Stimulated activated naive CD4-positive, alpha-beta T cell (primary cell): ENCODE results near the gene FRMD4A.

ENCODE experiments used
- DNase-seq, 6 experiments: peaks; one replicate each; lab custom pipeline; 2025; lab: John Stamatoyannopoulos, UW

The FRMD4A gene

GRCh38 chr10:13758312-13758711, 572.4 kb downstream of the FRMD4A start:
- no peak for DNase-seq

- DNase-seq = no peak
Observed at GRCh38 chr10:13754277-13754676, 576.4 kb downstream of the FRMD4A start.

- no peak for DNase-seq
Observed at GRCh38 chr10:13751191-13751764, 579.4 kb downstream of the FRMD4A start.

- DNase-seq = no peak
Observed at GRCh38 chr10:13750299-13751190, 580.2 kb downstream of the FRMD4A start.

GRCh38 chr10:13745271-13745670, 585.5 kb downstream of the FRMD4A start:
- DNase-seq = no peak

GRCh38 chr10:13743963-13744362, 586.8 kb downstream of the FRMD4A start:
- DNase-seq = no peak

- DNase-seq = no peak
Observed at GRCh38 chr10:13743101-13743693, 587.5 kb downstream of the FRMD4A start.

- no peak for DNase-seq
Observed at GRCh38 chr10:13741438-13741837, 589.3 kb downstream of the FRMD4A start.

- no peak for DNase-seq
Observed at GRCh38 chr10:13740461-13740860, 590.3 kb downstream of the FRMD4A start.

GRCh38 chr10:13739183-13739582, 591.5 kb downstream of the FRMD4A start:
- DNase-seq = no peak

GRCh38 chr10:13736506-13736905, 594.2 kb downstream of the FRMD4A start:
- no peak for DNase-seq

GRCh38 chr10:13734151-13734550, 596.6 kb downstream of the FRMD4A start:
- DNase-seq = no peak

GRCh38 chr10:13733071-13733470, 597.7 kb downstream of the FRMD4A start:
- no peak for DNase-seq

- no peak for DNase-seq
Observed at GRCh38 chr10:13732465-13732881, 598.3 kb downstream of the FRMD4A start.

- no peak for DNase-seq
Observed at GRCh38 chr10:13731799-13732198, 598.9 kb downstream of the FRMD4A start.

GRCh38 chr10:13730956-13731355, 599.8 kb downstream of the FRMD4A start:
- DNase-seq = no peak

- DNase-seq = no peak
Observed at GRCh38 chr10:13730306-13730652, 600.4 kb downstream of the FRMD4A start.

- no peak for DNase-seq
Observed at GRCh38 chr10:13729586-13730305, 601.0 kb downstream of the FRMD4A start.

- DNase-seq = no peak
Observed at GRCh38 chr10:13728898-13729535, 601.7 kb downstream of the FRMD4A start.

GRCh38 chr10:13725594-13725993, 605.1 kb downstream of the FRMD4A start:
- DNase-seq = no peak

- DNase-seq = no peak
Observed at GRCh38 chr10:13724484-13724883, 606.2 kb downstream of the FRMD4A start.
